Measurements from ENCODE around the gene ZIC2. TPM values are rescaled to one million over a fixed set of nuclear protein-coding genes. Genes with fewer than 3 reads are reported as not detected.

ZIC2 gene
- total and polyA plus RNA-seq, 8 donors, result not detected

DNA sequence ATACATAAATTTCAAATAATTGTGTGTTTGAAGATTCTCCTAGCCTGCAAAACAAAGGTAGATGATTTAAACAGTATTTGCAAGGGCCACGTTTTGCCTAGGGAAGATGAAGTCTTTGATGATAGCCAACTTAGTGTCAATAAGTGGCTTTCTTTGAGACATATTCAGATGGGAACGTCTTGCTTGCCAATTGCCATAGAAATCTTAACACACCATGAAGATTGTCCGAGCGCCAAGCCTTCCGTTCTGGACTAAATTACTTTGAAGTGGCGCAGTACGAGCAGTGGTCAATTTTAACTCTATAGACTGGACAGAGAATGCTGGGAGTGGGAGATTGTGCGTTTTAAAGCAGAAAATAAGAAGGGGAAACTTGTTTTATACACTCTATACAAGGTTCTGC lies 19.9 kb upstream of the ZIC2 start:
- Histone ChIP-seq H3K27ac (no peak overlapping the region), H3K36me3 (no peaks in the 10 kb centered on the region), H3K27me3 (peaks cover 40 to 100% (median 85%) of the 10 kb centered on the region in 3 donors), H3K9me3 (peaks cover 0 to 18% (median 4%) of the 10 kb centered on the region in 4 donors), H3K4me1 (peaks cover 16 to 30% (median 23%) of the 10 kb centered on the region in 4 donors), H3K4me3 (no peak overlapping the region)
- TF ChIP-seq, protein P1, sequence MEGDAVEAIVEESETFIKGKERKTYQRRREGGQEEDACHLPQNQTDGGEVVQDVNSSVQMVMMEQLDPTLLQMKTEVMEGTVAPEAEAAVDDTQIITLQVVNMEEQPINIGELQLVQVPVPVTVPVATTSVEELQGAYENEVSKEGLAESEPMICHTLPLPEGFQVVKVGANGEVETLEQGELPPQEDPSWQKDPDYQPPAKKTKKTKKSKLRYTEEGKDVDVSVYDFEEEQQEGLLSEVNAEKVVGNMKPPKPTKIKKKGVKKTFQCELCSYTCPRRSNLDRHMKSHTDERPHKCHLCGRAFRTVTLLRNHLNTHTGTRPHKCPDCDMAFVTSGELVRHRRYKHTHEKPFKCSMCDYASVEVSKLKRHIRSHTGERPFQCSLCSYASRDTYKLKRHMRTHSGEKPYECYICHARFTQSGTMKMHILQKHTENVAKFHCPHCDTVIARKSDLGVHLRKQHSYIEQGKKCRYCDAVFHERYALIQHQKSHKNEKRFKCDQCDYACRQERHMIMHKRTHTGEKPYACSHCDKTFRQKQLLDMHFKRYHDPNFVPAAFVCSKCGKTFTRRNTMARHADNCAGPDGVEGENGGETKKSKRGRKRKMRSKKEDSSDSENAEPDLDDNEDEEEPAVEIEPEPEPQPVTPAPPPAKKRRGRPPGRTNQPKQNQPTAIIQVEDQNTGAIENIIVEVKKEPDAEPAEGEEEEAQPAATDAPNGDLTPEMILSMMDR (IDR thresholded peaks at IDR 0.05), result no peak
- TF ChIP-seq EP300 (IDR thresholded peaks at IDR 0.05) (no peak), POLR2A (IDR thresholded peaks at IDR 0.05) (no peak), POLR2AphosphoS5 (IDR thresholded peaks at IDR 0.05) (no peak)
- intact Hi-C loops (cut with DNase I; ENCODE audit: low total_unique reads), result no loop called here
- WGBS, 5 donors, result 48 to 62% (median 50%) methylated on average over 8 of the region's 8 CpGs
- DNase-seq, result peak in 1 of 2 donors; percentile 8

DNA sequence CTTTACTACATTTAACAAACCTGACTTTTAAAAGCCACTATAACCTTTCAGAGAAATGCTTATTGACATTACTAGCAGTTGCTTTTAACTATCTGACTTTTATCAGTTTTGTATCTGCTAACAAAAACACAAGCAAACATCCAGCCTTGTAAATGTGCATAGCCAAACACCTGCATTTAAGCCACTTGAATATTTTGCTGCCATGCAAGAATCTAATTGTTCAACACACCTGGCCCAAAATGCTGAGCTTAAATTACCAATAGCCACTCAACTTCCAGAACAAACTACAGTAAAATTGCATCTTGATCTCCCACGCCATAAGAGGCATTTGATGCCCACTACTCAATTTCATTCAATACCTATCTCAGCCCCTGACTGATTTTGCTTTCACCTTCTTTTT lies 19.3 kb upstream of the ZIC2 start:
- H3K27me3 ChIP-seq, result peaks cover 34 to 100% (median 85%) of the 10 kb centered on the region in 3 donors
- intact Hi-C loops (cut with DNase I; ENCODE audit: low total_unique reads), result no loop called here

DNA sequence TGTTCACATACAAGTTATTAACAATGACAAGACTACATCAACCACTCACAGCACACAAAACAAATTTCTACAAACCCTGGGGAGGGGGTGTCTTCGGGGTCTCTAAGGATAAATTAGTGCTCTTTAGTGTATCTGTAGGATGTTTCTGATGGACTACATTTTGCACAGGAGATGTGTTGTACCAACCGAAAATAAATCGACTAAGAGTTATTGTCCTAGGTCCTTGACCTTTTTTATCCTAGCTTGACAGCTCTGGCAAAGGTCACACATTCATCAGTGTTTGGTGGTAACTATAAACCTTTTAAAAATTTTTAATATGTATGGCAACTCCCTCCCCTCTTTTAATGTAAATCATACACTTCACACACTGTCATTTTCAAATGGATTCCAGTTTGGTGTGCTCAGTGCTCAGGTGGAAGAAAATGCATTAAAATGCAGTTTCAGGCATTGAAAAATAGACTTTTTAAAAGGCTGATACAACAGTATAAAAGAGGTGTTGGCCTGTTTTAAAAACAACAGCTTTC lies 17.7 kb upstream of the ZIC2 start:
- TF ChIP-seq POLR2A (IDR thresholded peaks at IDR 0.05) (no peak), POLR2AphosphoS5 (IDR thresholded peaks at IDR 0.05) (no peak), EP300 (IDR thresholded peaks at IDR 0.05) (no peak)
- TF ChIP-seq, protein P1 (IDR thresholded peaks at IDR 0.05), result no peak
- Histone ChIP-seq H3K36me3 (no peaks in the 10 kb centered on the region), H3K9me3 (peaks cover 0 to 9% (median 3%) of the 10 kb centered on the region in 4 donors), H3K27me3 (peaks cover 35 to 100% (median 85%) of the 10 kb centered on the region in 3 donors), H3K27ac (no peak overlapping the region), H3K4me3 (no peak overlapping the region), H3K4me1 (peaks cover 17 to 27% (median 23%) of the 10 kb centered on the region in 4 donors)
- no peak for DNase-seq
- intact Hi-C loops (cut with DNase I; ENCODE audit: low total_unique reads), result no loop called here
- WGBS, 5 donors, result 38 to 67% (median 41%) methylated on average over 3 of the region's 3 CpGs

More for the DNA sequence above, 19.3 kb upstream of the ZIC2 start:
- no peaks in the 10 kb centered on the region for H3K36me3 ChIP-seq
- DNase-seq, result no peak
- H3K27ac ChIP-seq, result no peak overlapping the region
- H3K9me3 ChIP-seq, result peaks cover 0 to 18% (median 4%) of the 10 kb centered on the region in 4 donors
- 41 to 67% (median 51%) methylated on average over 1 of the region's 1 CpG for WGBS, 5 donors
- H3K4me3 ChIP-seq, result no peak overlapping the region
- TF ChIP-seq POLR2AphosphoS5 (IDR thresholded peaks at IDR 0.05) (no peak), POLR2A (IDR thresholded peaks at IDR 0.05) (no peak), EP300 (IDR thresholded peaks at IDR 0.05) (no peak)
- TF ChIP-seq, protein P1 (IDR thresholded peaks at IDR 0.05), result no peak
- H3K4me1 ChIP-seq, result peaks cover 10 to 24% (median 17%) of the 10 kb centered on the region in 4 donors

DNA sequence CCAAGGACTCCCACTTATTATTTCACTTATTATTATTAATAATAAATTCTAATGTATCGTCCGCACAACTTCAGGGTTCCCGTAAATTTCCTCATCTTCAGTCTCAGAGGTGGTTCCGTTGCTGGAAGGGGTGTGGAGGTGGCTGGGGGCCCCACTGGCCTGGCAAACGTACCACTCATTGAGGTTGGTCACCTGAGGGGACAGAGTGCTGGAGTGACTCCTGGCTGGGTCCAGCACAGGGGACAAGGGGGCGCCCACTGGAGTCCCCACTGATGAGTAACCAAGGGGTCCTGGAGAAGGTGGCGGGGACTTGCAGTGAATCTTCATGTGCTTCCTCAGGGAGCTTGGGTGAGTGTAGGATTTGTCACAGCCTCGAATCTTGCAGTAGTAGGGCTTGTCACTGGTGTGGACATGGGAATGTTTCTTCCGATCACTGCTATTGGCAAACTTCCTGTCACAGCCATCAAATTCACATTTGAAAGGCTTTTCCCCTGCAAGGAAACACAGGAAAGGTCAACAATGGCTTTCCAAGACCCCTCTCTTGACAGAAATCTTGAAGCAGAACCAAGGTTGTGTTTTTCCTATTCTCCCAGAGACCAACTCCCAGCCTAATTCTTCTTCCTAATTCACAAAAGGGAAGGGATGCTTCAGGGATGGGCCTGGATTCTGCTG lies 16.1 kb upstream of the ZIC2 start:
- Histone ChIP-seq H3K4me3 (no peak overlapping the region), H3K36me3 (no peaks in the 10 kb centered on the region), H3K27ac (no peak overlapping the region), H3K9me3 (peaks cover 0 to 11% (median 0%) of the 10 kb centered on the region in 4 donors), H3K4me1 (peaks cover 23 to 26% (median 24%) of the 10 kb centered on the region in 4 donors), H3K27me3 (peaks cover 31 to 100% (median 83%) of the 10 kb centered on the region in 3 donors)
- DNase-seq, result no peak
- WGBS, 5 donors, result 74 to 79% (median 77%) methylated on average over 8 to 9 of the region's 9 CpGs
- intact Hi-C loops (cut with DNase I; ENCODE audit: low total_unique reads), result no loop called here
- TF ChIP-seq, protein P1 (IDR thresholded peaks at IDR 0.05), result no peak
- TF ChIP-seq POLR2AphosphoS5 (IDR thresholded peaks at IDR 0.05), result no peak

Measured in stomach (tissue), 9 donors.